ENCODE data around the gene UBL7. TPM values are rescaled to one million over a fixed set of nuclear protein-coding genes. Genes with fewer than 3 reads are reported as not detected.
A peak's percentile ranks its signal among the peaks of the same experiment; 100 is the strongest.

The UBL7 gene
- total RNA-seq, 1 donor from 2014 or later = 57.0 TPM

- H3K36me3 Mint-ChIP-seq = peaks cover 24% of the 10 kb centered on the region
- peaks cover 5% of the 10 kb centered on the region for H3K9me3 Mint-ChIP-seq
- H3K27ac Mint-ChIP-seq = no peak overlapping the region
Observed at GRCh38 chr15:74468341-74469032, 7.5 kb upstream of the UBL7 start.

GRCh38 chr15:74466570-74466969, 5.6 kb upstream of the UBL7 start:
- TF ChIP-seq CTCF (conservative IDR thresholded peaks at IDR 0.05) = no peak
- H3K4me3 Mint-ChIP-seq = no peak overlapping the region
- no peak overlapping the region for H3K27ac Mint-ChIP-seq
- peaks cover 9% of the 10 kb centered on the region for H3K9me3 Mint-ChIP-seq
- no peak for DNase-seq (ENCODE audit: extremely low spot score, unreplicated experiment)
- H3K27me3 Mint-ChIP-seq = no peaks in the 10 kb centered on the region
- peaks cover 15% of the 10 kb centered on the region for H3K4me1 Mint-ChIP-seq (ENCODE audit: unreplicated experiment)
- peaks cover 24% of the 10 kb centered on the region for H3K36me3 Mint-ChIP-seq

More at GRCh38 chr15:74468341-74469032, 7.5 kb upstream of the UBL7 start:
- Mint-ChIP-seq H3K4me3 (no peak overlapping the region), H3K27me3 (no peaks in the 10 kb centered on the region), H3K4me1 (ENCODE audit: unreplicated experiment) (peaks cover 1% of the 10 kb centered on the region)
- DNase-seq (ENCODE audit: extremely low spot score, unreplicated experiment) = no peak
- TF ChIP-seq CTCF (conservative IDR thresholded peaks at IDR 0.05) = no peak

- Mint-ChIP-seq H3K4me3 (no peak overlapping the region), H3K9me3 (peaks cover 9% of the 10 kb centered on the region), H3K36me3 (peaks cover 24% of the 10 kb centered on the region), H3K27ac (no peak overlapping the region), H3K4me1 (ENCODE audit: unreplicated experiment) (peaks cover 22% of the 10 kb centered on the region), H3K27me3 (no peaks in the 10 kb centered on the region)
- DNase-seq (ENCODE audit: extremely low spot score, unreplicated experiment) = no peak
- TF ChIP-seq CTCF (conservative IDR thresholded peaks at IDR 0.05) = no peak
Observed at GRCh38 chr15:74464897-74465296, 3.9 kb upstream of the UBL7 start.

GRCh38 chr15:74464216-74464615, 3.3 kb upstream of the UBL7 start:
- Mint-ChIP-seq H3K27me3 (no peaks in the 10 kb centered on the region), H3K9me3 (peaks cover 9% of the 10 kb centered on the region), H3K27ac (peak overlapping the region; percentile 44), H3K4me1 (ENCODE audit: unreplicated experiment) (peaks cover 22% of the 10 kb centered on the region), H3K36me3 (peaks cover 24% of the 10 kb centered on the region), H3K4me3 (no peak overlapping the region)
- DNase-seq (ENCODE audit: extremely low spot score, unreplicated experiment) = no peak
- no peak for TF ChIP-seq CTCF (conservative IDR thresholded peaks at IDR 0.05)

- Mint-ChIP-seq H3K4me1 (ENCODE audit: unreplicated experiment) (peaks cover 22% of the 10 kb centered on the region), H3K9me3 (peaks cover 9% of the 10 kb centered on the region), H3K36me3 (peaks cover 28% of the 10 kb centered on the region), H3K27ac (no peak overlapping the region), H3K27me3 (no peaks in the 10 kb centered on the region), H3K4me3 (peak overlapping the region; percentile 53)
- no peak for DNase-seq (ENCODE audit: extremely low spot score, unreplicated experiment)
- no peak for TF ChIP-seq CTCF (conservative IDR thresholded peaks at IDR 0.05)
Observed at GRCh38 chr15:74463634-74464033, 2.7 kb upstream of the UBL7 start.
